Liver (tissue), 9 donors: ENCODE measurements around the gene OARD1. TPM values are rescaled to one million over a fixed set of nuclear protein-coding genes. Genes with fewer than 3 reads are reported as not detected.

Source experiments
- DNase-seq: peaks from one replicate; pipeline ENCODE4 v3.0.0-alpha.2; 2017; ENCODE audit warnings: low spot score
- H3K27ac ChIP-seq, 2 donors: one replicate each; pipeline ENCODE4 v1.7.0; 2013; ENCODE audit warnings: inconsistent platforms in 2 of 2, low read length in 2 of 2, control low read depth in 1 of 2, low read depth in 1 of 2, mild to moderate bottlenecking in 1 of 2
- H3K27me3 ChIP-seq, 4 donors: one replicate each; pipeline versions ENCODE4 v1.6.1 to v1.7.0; 2013; ENCODE audit warnings: low read length in 3 of 4, inconsistent platforms in 1 of 4, mild to moderate bottlenecking in 1 of 4, moderate library complexity in 1 of 4; ENCODE audit not compliant: control insufficient read depth in 4 of 4, insufficient read depth in 4 of 4
- H3K36me3 ChIP-seq, 4 donors: one replicate each; pipeline versions ENCODE4 v1.6.1 to v1.7.0; 2013; ENCODE audit warnings: low read length in 3 of 4, mild to moderate bottlenecking in 3 of 4, low read depth in 1 of 4, moderate library complexity in 1 of 4; ENCODE audit not compliant: control insufficient read depth in 4 of 4, insufficient read depth in 3 of 4
- H3K4me1 ChIP-seq, 4 donors: one replicate each; pipeline versions ENCODE4 v1.6.1 to v1.7.0; 2013; ENCODE audit warnings: low read length in 3 of 4, mild to moderate bottlenecking in 3 of 4, moderate library complexity in 1 of 4; ENCODE audit not compliant: control insufficient read depth in 4 of 4, insufficient read depth in 4 of 4
- H3K4me3 ChIP-seq, 3 donors: one replicate each; pipeline versions ENCODE4 v1.6.1 to v1.7.0; 2013; ENCODE audit warnings: low read length in 3 of 3, control low read depth in 1 of 3, low read depth in 1 of 3, mild to moderate bottlenecking in 1 of 3
- H3K9ac ChIP-seq, 2 donors: one replicate each; pipeline ENCODE4 v1.7.0; 2013; ENCODE audit warnings: low read length in 2 of 2, mild to moderate bottlenecking in 2 of 2, moderate library complexity in 2 of 2, control low read depth in 1 of 2, low read depth in 1 of 2
- H3K9me3 ChIP-seq, 4 donors: one replicate each; pipeline versions ENCODE4 v1.6.1 to v1.7.0; 2013; ENCODE audit warnings: low read length in 3 of 4; ENCODE audit not compliant: control insufficient read depth in 4 of 4
- CTCF ChIP-seq: fragments of 150-350 bp; IDR thresholded peaks from 2 replicates; pipeline ENCODE4 v1.5.1; 2017; ENCODE audit warnings: improper control_type of control experiment, low read depth, low read length; ENCODE audit not compliant: missing input control
- EGR1 ChIP-seq, 2 donors: IDR thresholded peaks; 2 replicates each; pipeline ENCODE4 v1.6.1; 2016 to 2018; ENCODE audit warnings: antibody characterized with exemption in 2 of 2, low read depth in 2 of 2
- FOXA1 ChIP-seq: IDR thresholded peaks from 2 replicates; pipeline ENCODE4 v1.6.1; 2016; ENCODE audit warnings: antibody characterized with exemption
- FOXA2 ChIP-seq: IDR thresholded peaks from 2 replicates; pipeline ENCODE4 v1.6.1; 2016; ENCODE audit warnings: antibody characterized with exemption
- HNF4A ChIP-seq, 2 donors: conservative IDR thresholded peaks; 2 replicates each; pipeline ENCODE4 v1.6.1; 2016; ENCODE audit warnings: antibody characterized with exemption in 2 of 2, mild to moderate bottlenecking in 2 of 2
- HNF4G ChIP-seq: IDR thresholded peaks from 2 replicates; pipeline ENCODE4 v1.6.1; 2016; ENCODE audit warnings: antibody characterized with exemption
- JUND ChIP-seq, 2 donors: IDR thresholded peaks; 2 replicates each; pipeline ENCODE4 v1.6.1; 2016; ENCODE audit warnings: antibody characterized with exemption in 2 of 2
- NR2F2 ChIP-seq: IDR thresholded peaks from 2 replicates; pipeline ENCODE4 v1.6.1; 2016; ENCODE audit warnings: antibody characterized with exemption
- RAD21 ChIP-seq, 2 donors: IDR thresholded peaks; 2 replicates each; pipeline ENCODE4 v1.6.1; 2016; ENCODE audit warnings: antibody characterized with exemption in 2 of 2, mild to moderate bottlenecking in 2 of 2
- REST ChIP-seq: IDR thresholded peaks from 2 replicates; pipeline ENCODE4 v1.6.1; 2016; ENCODE audit warnings: antibody characterized with exemption, mild to moderate bottlenecking
- RXRA ChIP-seq, 2 donors: IDR thresholded peaks; 2 replicates each; pipeline ENCODE4 v1.6.1; 2017 to 2018; ENCODE audit warnings: antibody characterized with exemption in 2 of 2, mild to moderate bottlenecking in 1 of 2
- SP1 ChIP-seq: IDR thresholded peaks from 2 replicates; pipeline ENCODE4 v1.6.1; 2018; ENCODE audit warnings: antibody characterized with exemption, mild to moderate bottlenecking
- TAF1 ChIP-seq: conservative IDR thresholded peaks from 2 replicates; pipeline ENCODE4 v1.6.1; 2016; ENCODE audit warnings: antibody characterized with exemption, mild to moderate bottlenecking
- ZBTB33 ChIP-seq: IDR thresholded peaks from 2 replicates; pipeline ENCODE4 v1.6.1; 2016; ENCODE audit warnings: antibody characterized with exemption
- WGBS: extraction: QIAGEN DNeasy Blood & Tissue Kit; methylation state at CpG from one replicate; pipeline ENCODE4 v1.1.7; 2013; 5-methylcytosine and 5-hydroxymethylcytosine counted together
- polyA plus RNA-seq, 2 donors: library from polyadenylated mRNA; stranded (reverse) in 1 of 2; unstranded in 1 of 2; fragments of 200-250 nt in 1 of 2; fragments of >200 nt in 1 of 2; fragmentation: Nextera tagmentation in 1 of 2; extraction: Ambion mirVana in 1 of 2; gene quantifications; one replicate each; pipeline versions ENCODE4 v1.2.1 to v1.2.3, GENCODE V29; 2013 to 2015
- total RNA-seq, 2 donors: library from RNA; depleted of rRNA; stranded (reverse); fragments of >200 nt; gene quantifications; one replicate each; pipeline ENCODE4 v1.2.3, GENCODE V29; 2014
- TF ChIP-seq, protein P1 (sequence below): IDR thresholded peaks from 2 replicates; pipeline ENCODE4 v1.6.1; 2016; ENCODE audit warnings: antibody characterized with exemption
- donor health status: healthy.
- donor health status: healthy.
- donor health status: healthy.
- donor health status: healthy.
- donor health status: healthy.

The OARD1 gene
- total and polyA plus RNA-seq, 4 donors, result 20.1 to 28.6 (median 23.0) TPM

DNA sequence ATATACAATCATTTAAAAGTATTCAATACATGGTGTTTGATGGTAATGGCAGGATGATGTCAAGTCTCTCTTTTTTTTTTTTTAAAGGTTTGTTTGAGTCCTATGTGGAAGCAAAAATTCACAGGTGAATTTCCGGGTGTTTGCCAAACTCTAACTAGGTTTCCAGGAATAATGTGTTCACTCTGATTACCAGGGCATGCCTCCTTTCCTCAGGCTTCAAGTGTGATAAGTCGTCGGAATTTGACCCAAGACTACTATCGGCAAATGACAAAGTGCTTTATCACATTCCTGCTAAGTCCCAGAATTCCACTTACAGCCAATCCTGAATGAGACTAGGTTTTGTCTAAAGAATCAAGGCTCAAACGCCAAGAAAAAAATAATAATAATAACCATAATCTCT lies 7.3 kb downstream of the OARD1 start:
- WGBS, result 31% methylated on average over 5 of the region's 5 CpGs
- TF ChIP-seq NR2F2 (no peak), HNF4G (no peak)
- no peaks in the 10 kb centered on the region for H3K27me3 ChIP-seq
- no peak overlapping the region for H3K4me3 ChIP-seq
- peaks cover 0 to 10% (median 6%) of the 10 kb centered on the region in 4 donors for H3K36me3 ChIP-seq
- no peak overlapping the region for H3K9ac ChIP-seq
- no peaks in the 10 kb centered on the region for H3K9me3 ChIP-seq
- peak overlapping the region; percentile 61 to 71 for H3K27ac ChIP-seq
- DNase-seq, result no peak
- H3K4me1 ChIP-seq, result peaks cover 5 to 34% (median 30%) of the 10 kb centered on the region in 4 donors

- no peak for TF ChIP-seq EGR1 (IDR thresholded peaks at IDR 0.05; ENCODE audit: low read depth in 2 of 2)
- TF ChIP-seq RAD21 (IDR thresholded peaks at IDR 0.05), result peak in 1 of 2 donors; percentile 33
- no peak for TF ChIP-seq FOXA1
- TF ChIP-seq HNF4G, result no peak
- TF ChIP-seq JUND (IDR thresholded peaks at IDR 0.05), result no peak
- TF ChIP-seq TAF1, result no peak
- TF ChIP-seq CTCF, result no peak
- peak; percentile 40 for TF ChIP-seq SP1
- no peak for TF ChIP-seq REST
- TF ChIP-seq NR2F2, result no peak
- TF ChIP-seq, protein P1, sequence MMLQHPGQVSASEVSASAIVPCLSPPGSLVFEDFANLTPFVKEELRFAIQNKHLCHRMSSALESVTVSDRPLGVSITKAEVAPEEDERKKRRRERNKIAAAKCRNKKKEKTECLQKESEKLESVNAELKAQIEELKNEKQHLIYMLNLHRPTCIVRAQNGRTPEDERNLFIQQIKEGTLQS, result no peak
- no peak for TF ChIP-seq ZBTB33
- no peak for TF ChIP-seq RXRA (IDR thresholded peaks at IDR 0.05)
- peak in 1 of 2 donors; percentile 6 for TF ChIP-seq HNF4A (conservative IDR thresholded peaks at IDR 0.05)
- peak; percentile 38 for TF ChIP-seq FOXA2
- peaks cover 5 to 34% (median 30%) of the 10 kb centered on the region in 4 donors for H3K4me1 ChIP-seq
- WGBS, result 38% methylated on average over 2 of the region's 2 CpGs
- no peak for DNase-seq
- H3K36me3 ChIP-seq, result peaks cover 0 to 10% (median 5%) of the 10 kb centered on the region in 4 donors
- no peaks in the 10 kb centered on the region for H3K27me3 ChIP-seq
- no peak overlapping the region for H3K4me3 ChIP-seq
- no peak overlapping the region for H3K9ac ChIP-seq
- peak overlapping the region; percentile 61 to 71 for H3K27ac ChIP-seq
- H3K9me3 ChIP-seq, result no peaks in the 10 kb centered on the region
Measured at GRCh38 chr6:41063884-41064285, 8.3 kb downstream of the OARD1 start.
